ENCODE measurements around the gene CD96.
"Not testable (repeated sequence)": the region's sequence is repeated elsewhere in the genome, so short reads cannot be mapped to it uniquely, and the experiment has no call there.

Gene CD96, protein sequence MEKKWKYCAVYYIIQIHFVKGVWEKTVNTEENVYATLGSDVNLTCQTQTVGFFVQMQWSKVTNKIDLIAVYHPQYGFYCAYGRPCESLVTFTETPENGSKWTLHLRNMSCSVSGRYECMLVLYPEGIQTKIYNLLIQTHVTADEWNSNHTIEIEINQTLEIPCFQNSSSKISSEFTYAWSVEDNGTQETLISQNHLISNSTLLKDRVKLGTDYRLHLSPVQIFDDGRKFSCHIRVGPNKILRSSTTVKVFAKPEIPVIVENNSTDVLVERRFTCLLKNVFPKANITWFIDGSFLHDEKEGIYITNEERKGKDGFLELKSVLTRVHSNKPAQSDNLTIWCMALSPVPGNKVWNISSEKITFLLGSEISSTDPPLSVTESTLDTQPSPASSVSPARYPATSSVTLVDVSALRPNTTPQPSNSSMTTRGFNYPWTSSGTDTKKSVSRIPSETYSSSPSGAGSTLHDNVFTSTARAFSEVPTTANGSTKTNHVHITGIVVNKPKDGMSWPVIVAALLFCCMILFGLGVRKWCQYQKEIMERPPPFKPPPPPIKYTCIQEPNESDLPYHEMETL

DNA sequence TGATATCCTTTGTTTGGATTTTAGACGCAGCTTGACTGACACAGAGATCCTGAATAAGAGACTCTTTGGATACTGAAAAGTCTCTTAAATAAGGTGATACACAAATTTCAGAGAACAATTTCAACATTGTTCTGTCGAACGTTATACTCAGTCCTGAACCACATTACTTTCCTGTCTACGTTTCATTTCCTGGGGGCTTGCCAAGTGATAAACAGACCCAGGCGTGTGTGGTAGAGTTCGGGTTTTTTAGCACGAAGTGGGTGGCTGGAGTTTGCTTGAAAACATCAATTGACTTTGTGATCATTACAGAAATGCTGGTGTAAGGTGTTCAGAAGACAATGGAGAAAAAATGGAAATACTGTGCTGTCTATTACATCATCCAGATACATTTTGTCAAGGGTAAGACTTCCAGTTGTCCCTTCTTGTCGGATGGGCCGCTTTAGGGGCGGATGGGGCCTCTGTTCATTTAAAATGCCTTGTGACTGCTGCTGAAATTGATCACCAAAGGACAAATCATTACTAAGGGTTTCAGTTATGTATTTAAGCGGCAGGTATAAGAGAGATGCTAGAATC, at the start of gene CD96:
CD96 (plus strand) TSS at position 287 of the 573 bp plus-strand sequence; CDS start at position 339, 52 bp downstream.
- Histone ChIP-seq H3K4me1 (ENCODE audit: control insufficient read depth, insufficient read depth, low read length) (no peaks in the 10 kb centered on the region), H3K4me3 (ENCODE audit: low read length in 2 of 2) (no peak within 1 kb of the TSS), H3K27ac (ENCODE audit: low read length) (no peak within 1 kb of the TSS), H3K27me3 (ENCODE audit: control insufficient read depth in 1 of 2, insufficient read depth in 2 of 2, low read length in 2 of 2) (no peaks in the 10 kb centered on the region), H3K9ac (ENCODE audit: low read length in 2 of 2) (no peak within 1 kb of the TSS), H3K9me3 (ENCODE audit: control insufficient read depth in 2 of 2, low read length in 2 of 2) (no peaks in the 10 kb centered on the region), H3K36me3 (ENCODE audit: control insufficient read depth in 2 of 2, insufficient read depth in 2 of 2, low read length in 2 of 2) (no peaks in the 10 kb centered on the region)

DNA sequence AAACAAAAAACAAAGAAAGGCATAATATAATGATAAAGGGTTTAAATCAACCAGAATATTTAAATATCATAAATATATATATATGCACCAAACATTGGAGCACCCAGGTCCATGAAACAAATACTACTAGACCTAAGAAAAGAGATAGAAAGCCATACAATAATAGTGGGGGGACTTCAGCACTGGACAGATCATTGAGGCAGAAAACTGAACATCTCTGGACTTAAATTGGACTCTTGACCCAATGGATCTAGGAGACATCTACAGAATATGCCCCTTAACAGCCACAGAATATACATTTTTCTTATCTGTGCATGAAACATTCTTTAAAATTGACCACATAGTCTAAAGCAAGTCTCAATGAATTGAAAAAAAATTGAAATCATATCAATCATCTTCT, 48.7 kb upstream of the CD96 start:
- H3K27me3 ChIP-seq (ENCODE audit: control insufficient read depth in 1 of 2, insufficient read depth in 2 of 2, low read length in 2 of 2) = no peaks in the 10 kb centered on the region
- no peaks in the 10 kb centered on the region for H3K36me3 ChIP-seq (ENCODE audit: control insufficient read depth in 2 of 2, insufficient read depth in 2 of 2, low read length in 2 of 2)
- H3K9me3 ChIP-seq (ENCODE audit: control insufficient read depth in 2 of 2, low read length in 2 of 2) = peaks cover 0 to 4% of the 10 kb centered on the region in 2 donors
- no peak overlapping the region for H3K27ac ChIP-seq (ENCODE audit: low read length)
- H3K4me1 ChIP-seq (ENCODE audit: control insufficient read depth, insufficient read depth, low read length) = no peaks in the 10 kb centered on the region
- H3K4me3 ChIP-seq (ENCODE audit: low read length in 2 of 2) = no peak overlapping the region
- no peak overlapping the region for H3K9ac ChIP-seq (ENCODE audit: low read length in 2 of 2)

DNA sequence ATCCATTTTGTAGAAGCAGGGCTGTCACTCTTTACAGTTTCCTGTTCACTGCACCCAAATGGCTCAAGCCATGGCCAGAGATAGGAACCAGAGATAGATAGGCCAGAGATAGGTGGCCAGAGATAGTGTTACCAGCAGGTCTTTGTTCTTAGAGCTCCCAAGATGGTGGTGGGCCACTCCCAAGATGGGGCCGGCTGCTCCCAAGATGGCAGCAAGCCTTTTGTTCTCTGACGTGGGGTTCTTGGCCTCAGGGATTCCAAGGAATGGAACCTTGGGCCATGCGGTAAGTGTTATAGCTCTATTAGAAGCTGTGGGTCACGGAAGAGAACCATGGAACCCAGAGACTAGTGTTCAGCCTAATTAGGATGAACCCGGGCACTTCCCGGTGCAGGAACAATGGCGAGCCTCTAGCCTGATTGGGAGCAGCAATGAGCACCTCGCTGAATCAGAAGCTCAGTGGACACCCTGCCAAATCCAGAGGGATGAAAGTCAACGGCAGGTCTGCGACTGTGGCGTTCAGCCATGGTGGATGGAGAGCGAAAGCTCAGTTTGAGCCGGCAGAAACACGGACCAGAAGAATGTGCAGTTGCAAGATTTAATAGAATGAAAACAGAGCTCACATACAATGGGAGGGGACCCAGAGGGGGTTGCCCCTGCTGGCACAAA, 45.0 kb upstream of the CD96 start:
- Histone ChIP-seq H3K9me3 (ENCODE audit: control insufficient read depth in 2 of 2, low read length in 2 of 2) (no peaks in the 10 kb centered on the region), H3K36me3 (ENCODE audit: control insufficient read depth in 2 of 2, insufficient read depth in 2 of 2, low read length in 2 of 2) (no peaks in the 10 kb centered on the region)

DNA sequence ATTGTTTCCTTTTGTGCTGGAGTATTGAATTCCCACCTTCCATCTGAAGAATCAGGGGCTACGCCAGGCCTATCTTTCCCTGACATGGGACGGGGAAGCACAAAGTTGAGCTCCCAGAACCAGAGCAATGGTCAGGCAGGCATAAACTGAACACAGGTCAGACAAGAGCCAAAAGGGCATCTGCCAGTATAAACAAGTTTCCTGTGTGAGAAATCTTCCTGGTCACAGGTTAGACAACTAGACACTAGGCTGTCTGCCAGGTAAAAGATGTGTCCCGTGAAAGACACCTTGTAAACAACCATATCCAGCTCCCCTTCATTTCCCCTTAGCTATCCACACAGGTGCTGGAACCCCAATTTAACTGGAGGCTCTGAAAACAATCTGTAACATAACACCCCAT, 44.0 kb upstream of the CD96 start:
- Histone ChIP-seq H3K9ac (ENCODE audit: low read length in 2 of 2) (no peak overlapping the region), H3K36me3 (ENCODE audit: control insufficient read depth in 2 of 2, insufficient read depth in 2 of 2, low read length in 2 of 2) (no peaks in the 10 kb centered on the region), H3K27ac (ENCODE audit: low read length) (no peak overlapping the region), H3K27me3 (ENCODE audit: control insufficient read depth in 1 of 2, insufficient read depth in 2 of 2, low read length in 2 of 2) (no peaks in the 10 kb centered on the region), H3K9me3 (ENCODE audit: control insufficient read depth in 2 of 2, low read length in 2 of 2) (no peaks in the 10 kb centered on the region), H3K4me1 (ENCODE audit: control insufficient read depth, insufficient read depth, low read length) (no peaks in the 10 kb centered on the region), H3K4me3 (ENCODE audit: low read length in 2 of 2) (no peak overlapping the region)

More for the DNA sequence above, 45.0 kb upstream of the CD96 start:
- H3K27ac ChIP-seq (ENCODE audit: low read length) = no peak overlapping the region
- no peaks in the 10 kb centered on the region for H3K4me1 ChIP-seq (ENCODE audit: control insufficient read depth, insufficient read depth, low read length)
- H3K9ac ChIP-seq (ENCODE audit: low read length in 2 of 2) = no peak overlapping the region
- H3K27me3 ChIP-seq (ENCODE audit: control insufficient read depth in 1 of 2, insufficient read depth in 2 of 2, low read length in 2 of 2) = no peaks in the 10 kb centered on the region
- no peak overlapping the region for H3K4me3 ChIP-seq (ENCODE audit: low read length in 2 of 2)

DNA sequence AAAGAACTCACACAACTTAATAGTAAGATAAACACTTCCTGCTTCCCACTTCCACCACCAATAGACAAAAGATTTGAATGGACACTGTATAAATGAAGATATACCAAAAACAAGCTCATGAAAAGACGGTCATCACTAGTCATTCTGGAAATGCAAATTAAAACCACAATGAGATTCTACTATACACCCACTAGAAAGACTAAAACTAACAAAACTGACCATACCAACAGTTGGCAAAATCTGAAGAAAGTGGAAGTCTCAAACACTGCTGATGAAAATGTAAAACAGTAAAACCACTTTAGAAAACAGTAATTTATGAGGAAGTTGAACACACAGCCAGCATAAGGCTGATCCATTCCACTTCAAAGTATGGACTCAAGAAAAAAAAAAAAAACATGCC, 35.6 kb upstream of the CD96 start:
- Histone ChIP-seq H3K27ac (ENCODE audit: low read length) (no peak overlapping the region), H3K9ac (ENCODE audit: low read length in 2 of 2) (no peak overlapping the region)

DNA sequence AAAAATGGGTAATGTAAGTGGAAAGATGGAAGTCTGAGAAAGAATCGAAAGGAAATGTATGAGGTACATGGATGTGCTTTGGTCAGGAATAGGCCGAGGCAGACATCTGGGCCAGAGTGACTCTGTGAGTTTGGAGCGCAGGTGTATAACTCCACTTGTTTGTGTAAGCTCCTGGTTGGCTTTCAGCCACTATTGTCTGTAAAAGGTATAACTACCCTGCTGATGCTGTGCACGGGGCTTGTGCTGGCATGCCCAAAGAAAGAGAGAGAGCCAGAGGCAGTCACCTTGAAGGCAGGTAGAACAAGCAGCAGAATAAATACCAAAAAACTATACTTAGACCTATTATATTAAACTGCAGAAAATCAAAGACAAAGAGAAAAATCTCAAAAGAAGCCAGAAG, 32.7 kb upstream of the CD96 start:
- Histone ChIP-seq H3K9ac (ENCODE audit: low read length in 2 of 2) (no peak overlapping the region), H3K27me3 (ENCODE audit: control insufficient read depth in 1 of 2, insufficient read depth in 2 of 2, low read length in 2 of 2) (no peaks in the 10 kb centered on the region), H3K4me3 (ENCODE audit: low read length in 2 of 2) (no peak overlapping the region), H3K36me3 (ENCODE audit: control insufficient read depth in 2 of 2, insufficient read depth in 2 of 2, low read length in 2 of 2) (no peaks in the 10 kb centered on the region), H3K4me1 (ENCODE audit: control insufficient read depth, insufficient read depth, low read length) (no peaks in the 10 kb centered on the region), H3K9me3 (ENCODE audit: control insufficient read depth in 2 of 2, low read length in 2 of 2) (no peaks in the 10 kb centered on the region), H3K27ac (ENCODE audit: low read length) (no peak overlapping the region)

More for the DNA sequence above, 35.6 kb upstream of the CD96 start:
- Histone ChIP-seq H3K27me3 (ENCODE audit: control insufficient read depth in 1 of 2, insufficient read depth in 2 of 2, low read length in 2 of 2) (no peaks in the 10 kb centered on the region), H3K4me1 (ENCODE audit: control insufficient read depth, insufficient read depth, low read length) (no peaks in the 10 kb centered on the region), H3K4me3 (ENCODE audit: low read length in 2 of 2) (no peak overlapping the region), H3K36me3 (ENCODE audit: control insufficient read depth in 2 of 2, insufficient read depth in 2 of 2, low read length in 2 of 2) (no peaks in the 10 kb centered on the region), H3K9me3 (ENCODE audit: control insufficient read depth in 2 of 2, low read length in 2 of 2) (no peaks in the 10 kb centered on the region)

DNA sequence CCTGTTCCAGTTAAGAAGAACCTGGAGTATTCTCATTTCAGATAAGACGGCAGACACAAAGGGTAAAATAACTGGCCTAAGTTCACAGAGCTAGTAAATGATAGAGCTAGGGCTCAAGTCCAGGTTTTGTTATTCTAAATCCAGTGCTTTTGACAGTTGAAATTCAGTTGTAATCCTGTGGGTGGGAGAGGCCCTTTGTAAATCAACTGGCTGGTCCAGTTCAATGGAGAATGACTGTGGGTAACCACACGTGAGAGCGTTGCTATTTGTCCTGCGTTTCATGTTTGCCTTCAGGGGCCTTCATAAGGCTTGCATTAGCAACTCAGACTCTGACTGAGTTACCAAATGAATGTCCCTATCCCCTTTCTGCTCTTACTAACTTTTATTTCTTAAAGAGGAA, 24.2 kb upstream of the CD96 start:
- H3K27ac ChIP-seq (ENCODE audit: low read length) = no peak overlapping the region
- H3K4me3 ChIP-seq (ENCODE audit: low read length in 2 of 2) = no peak overlapping the region
- H3K9ac ChIP-seq (ENCODE audit: low read length in 2 of 2) = no peak overlapping the region
- H3K9me3 ChIP-seq (ENCODE audit: control insufficient read depth in 2 of 2, low read length in 2 of 2) = no peaks in the 10 kb centered on the region
- H3K36me3 ChIP-seq (ENCODE audit: control insufficient read depth in 2 of 2, insufficient read depth in 2 of 2, low read length in 2 of 2) = no peaks in the 10 kb centered on the region
- no peaks in the 10 kb centered on the region for H3K27me3 ChIP-seq (ENCODE audit: control insufficient read depth in 1 of 2, insufficient read depth in 2 of 2, low read length in 2 of 2)
- no peaks in the 10 kb centered on the region for H3K4me1 ChIP-seq (ENCODE audit: control insufficient read depth, insufficient read depth, low read length)

DNA sequence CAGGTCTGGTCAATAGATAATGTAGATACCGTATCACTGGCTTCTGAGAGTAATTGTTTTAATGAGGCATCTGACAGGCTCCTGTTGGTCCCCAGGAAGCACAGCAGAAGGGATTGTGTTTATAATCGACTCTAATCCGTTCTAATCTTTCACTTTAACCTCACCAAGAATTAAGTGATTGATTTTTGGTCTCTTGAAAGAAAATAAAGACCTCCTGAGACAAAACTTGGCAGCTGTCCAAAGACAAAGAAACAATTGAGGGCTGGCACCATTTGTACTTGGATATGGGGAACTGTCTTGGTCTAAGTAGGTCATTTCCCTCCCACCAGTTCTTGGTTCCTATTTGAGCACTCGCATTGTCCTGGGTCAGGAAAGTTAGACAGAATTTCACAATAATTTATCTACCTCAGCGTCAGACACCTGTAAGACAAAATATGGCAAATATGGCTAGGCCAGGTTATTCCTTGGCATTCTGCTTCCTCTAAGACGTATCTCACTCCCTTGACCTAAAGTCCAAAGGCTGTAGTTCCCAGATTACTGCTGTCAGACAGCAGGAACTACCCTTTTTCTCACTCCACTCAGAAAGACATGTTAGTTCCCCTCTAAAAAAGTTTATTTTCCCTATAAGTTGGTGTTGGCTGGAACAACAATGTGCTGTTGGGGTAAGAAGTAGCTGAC, 22.7 kb upstream of the CD96 start:
- no peaks in the 10 kb centered on the region for H3K9me3 ChIP-seq (ENCODE audit: control insufficient read depth in 2 of 2, low read length in 2 of 2)
- H3K4me3 ChIP-seq (ENCODE audit: low read length in 2 of 2) = no peak overlapping the region
- H3K4me1 ChIP-seq (ENCODE audit: control insufficient read depth, insufficient read depth, low read length) = no peaks in the 10 kb centered on the region
- no peak overlapping the region for H3K9ac ChIP-seq (ENCODE audit: low read length in 2 of 2)
- H3K27me3 ChIP-seq (ENCODE audit: control insufficient read depth in 1 of 2, insufficient read depth in 2 of 2, low read length in 2 of 2) = no peaks in the 10 kb centered on the region
- H3K36me3 ChIP-seq (ENCODE audit: control insufficient read depth in 2 of 2, insufficient read depth in 2 of 2, low read length in 2 of 2) = no peaks in the 10 kb centered on the region
- no peak overlapping the region for H3K27ac ChIP-seq (ENCODE audit: low read length)

DNA sequence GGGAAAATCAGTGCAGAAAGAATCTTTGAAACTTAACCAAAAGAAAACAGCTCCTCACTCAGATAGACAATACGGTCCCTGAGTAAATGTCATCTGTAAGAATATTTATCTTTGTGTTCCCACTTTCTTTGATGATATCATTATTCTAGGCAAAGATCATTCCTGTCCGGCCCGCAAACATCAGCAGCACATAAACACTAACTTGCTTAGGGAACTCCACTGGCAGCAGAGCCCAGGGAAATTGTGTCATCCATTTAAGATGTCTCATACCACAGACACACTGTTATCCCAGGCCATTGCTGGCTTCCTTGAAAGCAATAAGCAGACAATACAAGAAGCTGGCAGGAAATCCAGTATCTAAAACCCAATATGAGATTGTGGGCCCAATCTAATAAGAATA, 20.1 kb upstream of the CD96 start:
- Histone ChIP-seq H3K27ac (ENCODE audit: low read length) (no peak overlapping the region), H3K9ac (ENCODE audit: low read length in 2 of 2) (no peak overlapping the region), H3K4me3 (ENCODE audit: low read length in 2 of 2) (no peak overlapping the region), H3K9me3 (ENCODE audit: control insufficient read depth in 2 of 2, low read length in 2 of 2) (no peaks in the 10 kb centered on the region), H3K27me3 (ENCODE audit: control insufficient read depth in 1 of 2, insufficient read depth in 2 of 2, low read length in 2 of 2) (no peaks in the 10 kb centered on the region), H3K4me1 (ENCODE audit: control insufficient read depth, insufficient read depth, low read length) (no peaks in the 10 kb centered on the region), H3K36me3 (ENCODE audit: control insufficient read depth in 2 of 2, insufficient read depth in 2 of 2, low read length in 2 of 2) (no peaks in the 10 kb centered on the region)

DNA sequence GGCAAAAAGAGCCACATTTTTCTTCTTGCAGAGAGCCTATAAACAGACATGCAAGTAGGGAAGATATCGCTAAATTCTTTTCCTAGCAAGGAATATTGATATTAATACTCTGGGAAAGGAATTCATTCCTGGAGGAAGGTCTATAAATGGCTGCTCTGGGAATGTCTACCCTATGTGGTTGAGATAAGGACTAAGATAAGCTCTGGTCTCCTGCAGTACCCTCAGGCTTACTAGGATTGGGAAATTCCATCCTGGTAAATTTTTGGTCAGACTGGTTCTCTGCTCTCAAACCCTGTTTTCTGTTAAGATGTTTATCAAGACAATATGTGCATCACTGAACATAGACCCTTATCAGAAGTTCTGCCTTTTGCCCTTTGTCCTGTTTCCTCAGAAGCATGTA, 17.5 kb upstream of the CD96 start:
- H3K9me3 ChIP-seq (ENCODE audit: control insufficient read depth in 2 of 2, low read length in 2 of 2); H3K4me1 ChIP-seq (ENCODE audit: control insufficient read depth, insufficient read depth, low read length); H3K27ac ChIP-seq (ENCODE audit: low read length); H3K9ac ChIP-seq (ENCODE audit: low read length in 2 of 2); H3K36me3 ChIP-seq (ENCODE audit: control insufficient read depth in 2 of 2, insufficient read depth in 2 of 2, low read length in 2 of 2); H3K27me3 ChIP-seq (ENCODE audit: control insufficient read depth in 1 of 2, insufficient read depth in 2 of 2, low read length in 2 of 2); H3K4me3 ChIP-seq (ENCODE audit: low read length in 2 of 2): not testable (repeated sequence)

All from stomach smooth muscle (tissue), 2 donors.